Cardiac muscle cell (in vitro differentiated cells and primary cell): Measurements from ENCODE around the gene RNF13. TPM values are rescaled to one million over a fixed set of nuclear protein-coding genes. Genes with fewer than 3 reads are reported as not detected.

Source experiments
- DNase-seq, 2 donors: peaks; one replicate each; pipeline versions ENCODE4 v3.0.0 to v3.0.0-alpha.2; 2010 to 2017; ENCODE audit warnings: low read depth in 1 of 2, low spot score in 1 of 2
- H3K27ac ChIP-seq: fragments of 200-600 bp; sonication (generic); 2 replicates; pipeline ENCODE4 v1.5.1; 2016
- H3K27me3 ChIP-seq: fragments of 200-600 bp; sonication (generic); 2 replicates; pipeline ENCODE4 v1.6.0; 2016; ENCODE audit warnings: control low read depth
- H3K36me3 ChIP-seq: fragments of 200-600 bp; sonication (generic); 2 replicates; pipeline ENCODE4 v1.5.1; 2016; ENCODE audit warnings: control low read depth
- H3K4me1 ChIP-seq: fragments of 200-600 bp; sonication (generic); 2 replicates; pipeline ENCODE4 v1.8.1; 2017; ENCODE audit warnings: low read depth, mild to moderate bottlenecking, mixed run types
- H3K4me3 ChIP-seq: fragments of 200-600 bp; sonication (generic); 2 replicates; pipeline ENCODE4 v1.5.1; 2016; ENCODE audit warnings: mild to moderate bottlenecking
- H3K9me3 ChIP-seq: fragments of 200-600 bp; sonication (generic); 2 replicates; pipeline ENCODE4 v1.5.1; 2017; ENCODE audit warnings: low read depth, mild to moderate bottlenecking, control low read depth
- polyA plus RNA-seq: library from polyadenylated mRNA; unstranded; fragments of >200 nt; fragmentation: Nextera tagmentation; extraction: Ambion mirVana; gene quantifications from 2 replicates; pipeline ENCODE4 v1.2.1, GENCODE V29; 2016
- total RNA-seq: library from RNA; depleted of rRNA; stranded (reverse); fragments of >200 nt; gene quantifications from 2 replicates; pipeline ENCODE4 v1.2.3, GENCODE V29; 2016
- TF ChIP-seq, protein P1 (sequence below): IDR thresholded peaks from 2 replicates; pipeline ENCODE4 v1.5.1; 2012; ENCODE audit warnings: low read depth, mild to moderate bottlenecking, low read length

RNF13 gene
- total and polyA plus RNA-seq, 2 experiments from 2014 or later = 15.9 to 44.7 TPM

- Histone ChIP-seq H3K27me3 (no peaks in the 10 kb centered on the region), H3K9me3 (no peaks in the 10 kb centered on the region), H3K4me3 (no peak overlapping the region), H3K4me1 (peaks cover 4% of the 10 kb centered on the region), H3K27ac (no peak overlapping the region), H3K36me3 (peaks cover 7% of the 10 kb centered on the region)
- TF ChIP-seq, protein P1, sequence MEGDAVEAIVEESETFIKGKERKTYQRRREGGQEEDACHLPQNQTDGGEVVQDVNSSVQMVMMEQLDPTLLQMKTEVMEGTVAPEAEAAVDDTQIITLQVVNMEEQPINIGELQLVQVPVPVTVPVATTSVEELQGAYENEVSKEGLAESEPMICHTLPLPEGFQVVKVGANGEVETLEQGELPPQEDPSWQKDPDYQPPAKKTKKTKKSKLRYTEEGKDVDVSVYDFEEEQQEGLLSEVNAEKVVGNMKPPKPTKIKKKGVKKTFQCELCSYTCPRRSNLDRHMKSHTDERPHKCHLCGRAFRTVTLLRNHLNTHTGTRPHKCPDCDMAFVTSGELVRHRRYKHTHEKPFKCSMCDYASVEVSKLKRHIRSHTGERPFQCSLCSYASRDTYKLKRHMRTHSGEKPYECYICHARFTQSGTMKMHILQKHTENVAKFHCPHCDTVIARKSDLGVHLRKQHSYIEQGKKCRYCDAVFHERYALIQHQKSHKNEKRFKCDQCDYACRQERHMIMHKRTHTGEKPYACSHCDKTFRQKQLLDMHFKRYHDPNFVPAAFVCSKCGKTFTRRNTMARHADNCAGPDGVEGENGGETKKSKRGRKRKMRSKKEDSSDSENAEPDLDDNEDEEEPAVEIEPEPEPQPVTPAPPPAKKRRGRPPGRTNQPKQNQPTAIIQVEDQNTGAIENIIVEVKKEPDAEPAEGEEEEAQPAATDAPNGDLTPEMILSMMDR = no peak
- DNase-seq = peak; percentile 4 to 14
Observed at GRCh38 chr3:149850787-149851584, 38.0 kb downstream of the RNF13 start.

GRCh38 chr3:149858911-149859310 is 45.9 kb downstream of the RNF13 start:
- TF ChIP-seq, protein P1 = no peak

DNA sequence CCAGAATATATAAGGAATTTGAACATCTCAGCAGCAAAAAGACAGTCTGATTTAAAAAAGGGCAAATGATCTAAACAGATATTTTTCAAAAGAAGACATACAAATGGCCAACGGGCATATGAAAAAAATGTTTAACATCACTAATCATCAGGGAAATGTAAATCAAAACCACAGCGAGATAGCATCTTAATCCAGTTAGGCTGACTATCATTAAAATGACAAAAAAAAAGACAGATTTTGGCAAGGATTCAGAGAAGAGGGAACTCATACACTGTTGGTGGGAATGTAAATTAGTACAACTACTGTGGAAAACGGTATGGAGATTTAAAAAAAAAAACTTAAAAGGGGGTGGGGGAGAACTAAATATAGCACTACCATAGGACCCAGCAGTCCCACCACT is 47.9 kb downstream of the RNF13 start:
- Histone ChIP-seq H3K27me3 (no peaks in the 10 kb centered on the region), H3K36me3 (no peaks in the 10 kb centered on the region), H3K4me1 (no peaks in the 10 kb centered on the region), H3K27ac (no peak overlapping the region), H3K4me3 (no peak overlapping the region), H3K9me3 (no peaks in the 10 kb centered on the region)
- no peak for DNase-seq
- TF ChIP-seq, protein P1 = no peak

More at GRCh38 chr3:149858911-149859310, 45.9 kb downstream of the RNF13 start:
- no peaks in the 10 kb centered on the region for H3K27me3 ChIP-seq
- H3K4me3 ChIP-seq = no peak overlapping the region
- no peak overlapping the region for H3K27ac ChIP-seq
- no peak for DNase-seq
- H3K36me3 ChIP-seq = no peaks in the 10 kb centered on the region
- H3K4me1 ChIP-seq = no peaks in the 10 kb centered on the region
- no peaks in the 10 kb centered on the region for H3K9me3 ChIP-seq

DNA sequence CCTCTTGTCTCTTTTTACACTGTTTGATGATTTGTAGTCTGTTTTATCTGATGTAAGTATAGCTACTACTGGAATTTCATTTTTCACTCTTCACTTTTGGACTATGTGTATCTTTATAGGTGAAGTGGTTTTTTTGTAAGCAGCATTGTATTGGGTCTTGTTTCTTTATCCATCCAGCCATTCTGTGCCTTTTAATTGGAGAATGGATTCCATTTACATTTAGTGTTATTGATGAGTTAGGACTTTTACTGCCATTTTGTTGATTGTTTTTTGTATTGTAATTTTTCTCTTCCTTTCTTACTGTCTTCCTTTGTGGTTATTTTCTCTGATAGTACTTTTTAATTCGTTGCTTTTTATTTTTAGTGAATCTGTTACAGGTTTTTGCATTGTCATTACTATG is 54.5 kb downstream of the RNF13 start:
- no peaks in the 10 kb centered on the region for H3K9me3 ChIP-seq
- H3K4me1 ChIP-seq = no peaks in the 10 kb centered on the region
- TF ChIP-seq, protein P1 = no peak
- no peaks in the 10 kb centered on the region for H3K27me3 ChIP-seq
- DNase-seq = no peak
- H3K27ac ChIP-seq = no peak overlapping the region
- no peak overlapping the region for H3K4me3 ChIP-seq
- H3K36me3 ChIP-seq = no peaks in the 10 kb centered on the region

DNA sequence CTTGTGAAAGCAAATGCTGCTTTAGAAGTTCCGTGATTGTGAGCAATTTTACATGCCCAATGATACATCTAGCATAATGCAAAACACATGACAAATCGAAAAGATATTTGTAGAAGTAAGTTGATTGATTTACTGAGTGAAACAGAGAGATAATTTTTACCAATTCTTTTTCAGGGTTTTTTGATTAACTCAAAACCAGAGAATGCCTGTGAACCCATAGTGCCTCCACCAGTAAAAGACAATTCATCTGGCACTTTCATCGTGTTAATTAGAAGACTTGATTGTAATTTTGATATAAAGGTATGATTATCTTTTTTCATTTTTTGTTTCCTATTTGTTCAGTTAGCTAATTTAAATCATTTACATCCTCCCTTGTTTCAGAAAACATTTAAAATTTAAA is 58.8 kb downstream of the RNF13 start:
- no peaks in the 10 kb centered on the region for H3K4me1 ChIP-seq
- H3K36me3 ChIP-seq = no peaks in the 10 kb centered on the region
- no peaks in the 10 kb centered on the region for H3K27me3 ChIP-seq
- no peaks in the 10 kb centered on the region for H3K9me3 ChIP-seq
- no peak overlapping the region for H3K27ac ChIP-seq
- TF ChIP-seq, protein P1 = no peak
- no peak for DNase-seq
- H3K4me3 ChIP-seq = no peak overlapping the region
